ENCODE data around the gene EVI5.

Gene EVI5

GRCh38 chr1:92482665-92483609 lies 302.0 kb downstream of the EVI5 start:
- DNase-seq (ENCODE audit: low read depth) = no peak

GRCh38 chr1:92481971-92482664 lies 302.8 kb downstream of the EVI5 start:
- no peak for DNase-seq (ENCODE audit: low read depth)

- no peak for DNase-seq (ENCODE audit: low read depth)
These were observed 303.3 kb downstream of the EVI5 start for GRCh38 chr1:92481599-92481925.

GRCh38 chr1:92480813-92481598 lies 303.9 kb downstream of the EVI5 start:
- no peak for DNase-seq (ENCODE audit: low read depth)

GRCh38 chr1:92480200-92480812 lies 304.6 kb downstream of the EVI5 start:
- no peak for DNase-seq (ENCODE audit: low read depth)

GRCh38 chr1:92479587-92479986 lies 305.3 kb downstream of the EVI5 start:
- DNase-seq (ENCODE audit: low read depth) = no peak

- no peak for DNase-seq (ENCODE audit: low read depth)
These were observed 306.5 kb downstream of the EVI5 start for GRCh38 chr1:92478393-92478792.

GRCh38 chr1:92476071-92476631 lies 308.8 kb downstream of the EVI5 start:
- no peak for DNase-seq (ENCODE audit: low read depth)

GRCh38 chr1:92475029-92475428 lies 309.9 kb downstream of the EVI5 start:
- DNase-seq (ENCODE audit: low read depth) = no peak

- no peak for DNase-seq (ENCODE audit: low read depth)
These were observed 311.0 kb downstream of the EVI5 start for GRCh38 chr1:92473781-92474495.

- no peak for DNase-seq (ENCODE audit: low read depth)
These were observed 314.7 kb downstream of the EVI5 start for GRCh38 chr1:92470216-92470615.

- DNase-seq (ENCODE audit: low read depth) = no peak
These were observed 318.1 kb downstream of the EVI5 start for GRCh38 chr1:92466683-92467352.

- no peak for DNase-seq (ENCODE audit: low read depth)
These were observed 319.7 kb downstream of the EVI5 start for GRCh38 chr1:92465256-92465647.

GRCh38 chr1:92464588-92465255 lies 320.2 kb downstream of the EVI5 start:
- DNase-seq (ENCODE audit: low read depth) = no peak

GRCh38 chr1:92461364-92462097 lies 323.4 kb downstream of the EVI5 start:
- no peak for DNase-seq (ENCODE audit: low read depth)

GRCh38 chr1:92459871-92460320 lies 325.0 kb downstream of the EVI5 start:
- no peak for DNase-seq (ENCODE audit: low read depth)
